BJ (cell line): ENCODE results near the gene NHSL1. TPM values are rescaled to one million over a fixed set of nuclear protein-coding genes. Genes with fewer than 3 reads are reported as not detected.

ENCODE experiments used
- CTCF ChIA-PET: fragments of 350-600 bp; formaldehyde crosslinking; extraction: SDS; loops from one replicate; lab custom pipeline; 2021; ENCODE audit warnings: antibody characterized with exemption, inconsistent platforms; lab: Yijun Ruan, JAX
- POLR2A ChIA-PET: fragments of 300-600 bp; sonication (Branson Sonifier 250); formaldehyde crosslinking; extraction: SDS; loops from one replicate; lab custom pipeline; 2021; ENCODE audit warnings: antibody characterized with exemption; lab: Charles Lee
- DNase-seq: peaks from one replicate; pipeline ENCODE4 v3.0.0-alpha.2; 2011; ENCODE audit warnings: low read depth
- H3K27me3 ChIP-seq: 2 replicates; pipeline ENCODE4 v1.6.0; 2011; ENCODE audit warnings: low read length; ENCODE audit not compliant: control insufficient read depth, insufficient read depth
- H3K36me3 ChIP-seq: 2 replicates; pipeline ENCODE4 v1.5.1; 2011; ENCODE audit warnings: low read length; ENCODE audit not compliant: control insufficient read depth, insufficient read depth
- H3K4me3 ChIP-seq: 2 replicates; pipeline ENCODE4 v1.5.1; 2011; ENCODE audit warnings: low read depth, mild to moderate bottlenecking, control low read depth, low read length
- CTCF ChIP-seq: IDR thresholded peaks from 2 replicates; pipeline ENCODE4 v1.5.1; 2011; ENCODE audit warnings: low read depth, mild to moderate bottlenecking, control low read depth, inconsistent platforms, low read length, moderate library complexity; ENCODE audit not compliant: insufficient read depth
- polyA plus RNA-seq: library from polyadenylated mRNA; depleted of rRNA; stranded (reverse); fragments of >200 nt; gene quantifications from 2 replicates; pipeline ENCODE4 v1.2.3, GENCODE V29; 2011

The NHSL1 gene
- polyA plus RNA-seq, 1 experiment = 3.6 TPM

- Histone ChIP-seq H3K36me3 (no peaks in the 10 kb centered on the region), H3K27me3 (no peaks in the 10 kb centered on the region), H3K4me3 (no peak overlapping the region)
- CTCF ChIA-PET = interaction anchor here (0.8 to 7.1 kb wide), 22 partner anchors 8 to 503 kb away, joined by 3 to 95 read pairs (median 4); partner anchors contain the start of gene NHSL1
- no peak for DNase-seq
- POLR2A ChIA-PET = no interaction called here
- peak; percentile 47 for TF ChIP-seq CTCF
Measured at GRCh38 chr6:138509371-138509770, 10.1 kb upstream of the NHSL1 start.

DNA sequence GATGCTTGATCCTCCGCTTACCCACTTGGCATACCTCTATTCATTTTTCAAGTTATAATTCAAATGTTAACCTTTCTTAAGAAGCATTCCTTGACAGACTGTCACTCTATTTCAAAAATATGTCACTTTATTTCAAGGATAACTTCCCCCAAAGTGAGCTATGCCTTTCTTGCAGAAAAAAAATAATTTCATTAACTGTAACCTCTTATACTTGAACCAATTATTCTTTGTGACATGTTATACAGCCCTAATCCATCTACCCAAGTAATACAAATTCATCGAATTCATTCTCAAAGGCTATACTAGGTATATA, 9.3 kb upstream of the NHSL1 start:
- no peak for DNase-seq
- CTCF ChIA-PET = interaction anchor here (0.6 to 7.1 kb wide), 19 partner anchors 8 to 502 kb away, joined by 3 to 95 read pairs (median 4); no protein-coding TSS in a partner anchor
- TF ChIP-seq CTCF = no peak
- POLR2A ChIA-PET = no interaction called here
- Histone ChIP-seq H3K27me3 (no peaks in the 10 kb centered on the region), H3K4me3 (no peak overlapping the region), H3K36me3 (no peaks in the 10 kb centered on the region)

DNA sequence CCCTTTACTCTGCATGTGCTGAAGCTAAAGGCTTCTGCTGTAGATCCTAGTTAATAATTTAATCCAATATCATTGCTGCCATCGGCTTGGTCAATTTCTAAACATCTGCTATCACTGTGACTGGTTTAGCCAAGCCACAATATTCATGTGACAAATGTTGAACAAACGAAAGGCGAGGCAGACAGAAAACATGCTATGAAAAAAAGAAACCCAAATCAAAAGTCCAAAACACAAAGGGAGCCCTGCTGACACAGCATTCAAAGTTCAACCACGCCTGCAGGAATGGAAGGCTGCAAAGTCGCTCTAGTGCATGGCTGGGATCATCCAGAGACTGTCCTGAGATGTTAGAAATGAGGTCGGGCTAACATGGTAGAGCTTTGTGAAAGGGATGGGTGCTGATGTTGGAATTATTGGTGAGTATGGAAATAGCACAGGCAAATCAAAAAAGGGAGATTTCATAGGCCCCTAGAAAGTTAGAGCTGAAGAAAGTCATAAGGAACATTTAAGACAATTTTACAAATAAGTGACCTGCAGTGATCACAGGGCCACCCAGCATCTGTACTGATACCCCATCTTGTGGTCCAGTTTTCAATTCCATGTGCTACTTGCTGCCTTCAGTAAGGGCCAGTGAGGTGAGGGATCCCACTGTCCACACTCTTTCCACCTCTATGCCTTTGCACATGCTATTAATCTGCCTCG, 8.8 kb upstream of the NHSL1 start:
- Histone ChIP-seq H3K4me3 (no peak overlapping the region), H3K36me3 (no peaks in the 10 kb centered on the region), H3K27me3 (no peaks in the 10 kb centered on the region)
- DNase-seq = no peak
- ChIA-PET CTCF (interaction anchor here (0.6 to 7.1 kb wide), 14 partner anchors 11 to 409 kb away, joined by 3 to 95 read pairs (median 4); no protein-coding TSS in a partner anchor), POLR2A (no interaction called here)
- no peak for TF ChIP-seq CTCF

- ChIA-PET CTCF (interaction anchor here (3.1 kb wide), 1 partner anchor 13 kb away, joined by 17 read pairs; no protein-coding TSS in a partner anchor), POLR2A (no interaction called here)
- DNase-seq = no peak
- no peaks in the 10 kb centered on the region for H3K36me3 ChIP-seq
- no peaks in the 10 kb centered on the region for H3K27me3 ChIP-seq
- no peak overlapping the region for H3K4me3 ChIP-seq
- TF ChIP-seq CTCF = no peak
Measured at GRCh38 chr6:138504764-138505689, 5.7 kb upstream of the NHSL1 start.
